K562 (cell line): Measurements from ENCODE around the gene LGI4. TPM values are rescaled to one million over a fixed set of nuclear protein-coding genes. Genes with fewer than 3 reads are reported as not detected.

ENCODE experiments used
- ATAC-seq: fragments of 200-7000 bp; cut with Tn5 transposase; 3 replicates; pipeline ENCODE4 v1.9.1; 2020; ENCODE audit warnings: moderate library complexity
- BruUV-seq: library from RNA; stranded (reverse); fragments of 400-500 nt; replicated peaks from 2 replicates; lab custom pipeline; 2021; lab: Mats Ljungman, UMichigan
- CTCF ChIA-PET: fragments of 300-600 bp; formaldehyde crosslinking; extraction: SDS; loops from one replicate; lab custom pipeline; 2021; ENCODE audit warnings: low intra/inter-chr PET ratio; lab: Yijun Ruan, JAX
- POLR2A ChIA-PET: fragments of 300-600, 350-650 bp; sonication (Branson Sonifier 250); formaldehyde crosslinking; extraction: SDS; loops from one replicate; lab custom pipeline; 2021; ENCODE audit warnings: antibody characterized with exemption, inconsistent platforms; lab: Yijun Ruan, JAX
- DNase-seq, 4 experiments: peaks; one replicate each; pipeline versions ENCODE4 v3.0.0 to v3.0.0-alpha.2; 2011 to 2018; ENCODE audit warnings: low spot score in 3 of 4, mixed read lengths in 3 of 4; ENCODE audit errors: extremely low read depth in 1 of 4
- FAIRE-seq: peaks from 2 replicates; lab custom pipeline; 2011; peaks lifted over from hg19 to GRCh38; lab: Jason Lieb, UNC
- H2AFZ ChIP-seq: 2 replicates; pipeline ENCODE4 v1.6.0; 2011; ENCODE audit warnings: low read depth, low read length, control low read depth, inconsistent platforms
- H3K27ac ChIP-seq: fragments of 200-600 bp; 3 replicates; pipeline ENCODE4 v1.8.0; 2011; ENCODE audit warnings: low read depth, mild to moderate bottlenecking, control low read depth, inconsistent platforms, low read length, moderate library complexity, mixed read lengths; ENCODE audit errors: extremely low read depth
- H3K27me3 ChIP-seq, 2 experiments: fragments of 300-600 bp in 1 of 2; 2 replicates in 1 of 2; 3 replicates in 1 of 2; pipeline versions ENCODE4 v1.6.0 to v1.8.0; 2011; ENCODE audit warnings: inconsistent platforms in 2 of 2, low read length in 2 of 2, mild to moderate bottlenecking in 1 of 2, mixed read lengths in 1 of 2, moderate library complexity in 1 of 2; ENCODE audit not compliant: control insufficient read depth in 2 of 2, insufficient read depth in 2 of 2
- H3K36me3 ChIP-seq: fragments of 300-600 bp; 3 replicates; pipeline ENCODE4 v1.8.0; 2011; ENCODE audit warnings: mild to moderate bottlenecking, low read length, inconsistent platforms; ENCODE audit not compliant: control insufficient read depth, insufficient read depth
- H3K4me1 ChIP-seq, 2 experiments: fragments of 200-600 bp in 1 of 2; replicated peaks in 1 of 2; 2 replicates in 1 of 2; 3 replicates in 1 of 2; pipeline versions ENCODE4 v1.5.1 to v1.8.0; 2011; ENCODE audit warnings: inconsistent platforms in 2 of 2, low read length in 2 of 2, mild to moderate bottlenecking in 1 of 2, mixed read lengths in 1 of 2, moderate library complexity in 1 of 2; ENCODE audit not compliant: control insufficient read depth in 2 of 2, insufficient read depth in 2 of 2
- H3K4me2 ChIP-seq: 2 replicates; pipeline ENCODE4 v1.6.1; 2011; ENCODE audit warnings: low read length, control low read depth, inconsistent platforms, mixed read lengths; ENCODE audit not compliant: insufficient read depth
- H3K4me3 ChIP-seq: fragments of 200-600 bp; sonication (generic), shearing (Covaris generic); 2 replicates; pipeline ENCODE4 v1.5.1; 2016; ENCODE audit warnings: control low read depth, inconsistent platforms
- H3K79me2 ChIP-seq: fragments of 200-600 bp; 3 replicates; pipeline ENCODE4 v1.8.0; 2011; ENCODE audit warnings: low read length, inconsistent platforms; ENCODE audit not compliant: control insufficient read depth, insufficient read depth
- H3K9ac ChIP-seq, 2 experiments: 2 replicates each; pipeline versions ENCODE4 v1.6.0 to v1.6.1; 2011; ENCODE audit warnings: low read depth in 2 of 2, low read length in 2 of 2, control low read depth in 1 of 2, inconsistent platforms in 1 of 2, mild to moderate bottlenecking in 1 of 2, mixed read lengths in 1 of 2; ENCODE audit not compliant: insufficient read depth in 1 of 2
- H3K9me1 ChIP-seq: one replicate; pipeline ENCODE4 v1.6.0; 2011; ENCODE audit warnings: inconsistent platforms, mild to moderate bottlenecking, low read length, moderate library complexity; ENCODE audit not compliant: control insufficient read depth, insufficient read depth
- H3K9me3 ChIP-seq: replicated peaks from 2 replicates; pipeline ENCODE4 v1.5.1; 2011; ENCODE audit warnings: low read depth, low read length, inconsistent platforms; ENCODE audit not compliant: control insufficient read depth, insufficient read depth
- H4K20me1 ChIP-seq: replicated peaks from 2 replicates; pipeline ENCODE4 v1.6.1; 2011; ENCODE audit warnings: low read length, inconsistent platforms, mixed read lengths; ENCODE audit not compliant: control insufficient read depth, insufficient read depth
- BCL6 ChIP-seq: fragments of 250-450 bp; sonication (Bioruptor Pico); IDR thresholded peaks from 2 replicates; pipeline ENCODE4 v1.4.0; 2020
- CBFA2T3 ChIP-seq: fragments of 450-650 bp; IDR thresholded peaks from 2 replicates; pipeline ENCODE4 v1.6.1; 2017
- CEBPB ChIP-seq: fragments of 450-650 bp; IDR thresholded peaks from 2 replicates; pipeline ENCODE4 v1.6.1; 2016; ENCODE audit warnings: missing genetic modification characterization, missing compliant biosample characterization
- FOXP1 ChIP-seq: sonication (generic); formaldehyde crosslinking; IDR thresholded peaks from 2 replicates; pipeline ENCODE4 v1.8.0; 2022; ENCODE audit warnings: mild to moderate bottlenecking, missing genetic modification reagents
- HNRNPH1 ChIP-seq: fragments of 200-400 bp; formaldehyde crosslinking; optimal IDR thresholded peaks from 2 replicates; pipeline ENCODE3; 2017; ENCODE audit warnings: low read depth, mild to moderate bottlenecking, low read length, moderate library complexity
- ILK ChIP-seq: fragments of 450-650 bp; IDR thresholded peaks from 2 replicates; pipeline ENCODE4 v1.6.1; 2016; ENCODE audit warnings: missing genetic modification characterization, low read depth, mild to moderate bottlenecking, missing compliant biosample characterization, moderate library complexity, borderline replicate concordance
- IRF9 ChIP-seq: fragments of 450-650 bp; IDR thresholded peaks from 2 replicates; pipeline ENCODE4 v1.6.1; 2016; ENCODE audit warnings: missing biosample characterization, missing genetic modification characterization
- MTA2 ChIP-seq: fragments of 450-650 bp; IDR thresholded peaks from 2 replicates; pipeline ENCODE4 v1.6.1; 2016; ENCODE audit warnings: low read depth
- OTX1 ChIP-seq: fragments of 450-650 bp; formaldehyde crosslinking; IDR thresholded peaks from 2 replicates; pipeline ENCODE4 v1.4.0; 2022; ENCODE audit warnings: mild to moderate bottlenecking
- POLR2G ChIP-seq: fragments of 200-400 bp; formaldehyde crosslinking; IDR thresholded peaks from 2 replicates; pipeline ENCODE4 v1.6.1; 2017; ENCODE audit warnings: low read depth, mild to moderate bottlenecking, antibody characterized with exemption, low read length, moderate library complexity
- ZKSCAN8 ChIP-seq: fragments of 200-800 bp; sonication (Bioruptor generic); IDR thresholded peaks from 2 replicates; pipeline ENCODE4 v1.6.1; 2016; ENCODE audit warnings: missing genetic modification characterization, missing compliant biosample characterization
- ZNF121 ChIP-seq: sonication (generic); formaldehyde crosslinking; conservative IDR thresholded peaks from 2 replicates; pipeline ENCODE4 v1.8.0; 2022; ENCODE audit warnings: missing genetic modification reagents
- ZNF174 ChIP-seq: fragments of 250-450 bp; sonication (Bioruptor Pico); IDR thresholded peaks from 2 replicates; pipeline ENCODE4 v1.4.0; 2020; ENCODE audit warnings: mild to moderate bottlenecking
- ZNF224 ChIP-seq: sonication (generic); formaldehyde crosslinking; IDR thresholded peaks from 2 replicates; pipeline ENCODE4 v1.8.0; 2022; ENCODE audit warnings: mild to moderate bottlenecking, missing genetic modification reagents
- ZNF766 ChIP-seq: fragments of 200-800 bp; sonication (Bioruptor generic); conservative IDR thresholded peaks from 2 replicates; pipeline ENCODE4 v1.6.1; 2016; ENCODE audit warnings: missing genetic modification characterization, missing compliant biosample characterization
- ZNF778 ChIP-seq: fragments of 450-650 bp; formaldehyde crosslinking; IDR thresholded peaks from 2 replicates; pipeline ENCODE4 v1.4.0; 2020; ENCODE audit warnings: mild to moderate bottlenecking, moderate library complexity
- WGBS: fragments of 100-300 bp; shearing (Covaris generic); methylation state at CpG from one replicate; pipeline ENCODE4 v1.1.6; 2016; ENCODE audit warnings: low coverage, mixed read lengths; ENCODE audit not compliant: insufficient coverage; ENCODE audit errors: missing lambda C conversion rate; 5-methylcytosine and 5-hydroxymethylcytosine counted together
- in situ Hi-C: fragments of 300-500 bp; cut with MboI; formaldehyde crosslinking; loops from 4 replicates; pipeline ENCODE4 v1.15.0; 2018; ENCODE audit warnings: inconsistent platforms, mixed read lengths
- intact Hi-C: fragments of 100-400 bp; cut with micrococcal nuclease; formaldehyde crosslinking; loops from 2 replicates; pipeline ENCODE4 v1.14.2; 2022
- polyA plus RNA-seq, 8 experiments: library from polyadenylated mRNA; depleted of rRNA in 4 of 8; stranded (reverse) in 5 of 8; unstranded in 3 of 8; fragments of >200 nt; fragmentation: Nextera tagmentation in 2 of 8; fragmentation: Illumina TruSeq in 1 of 8; extraction: Ambion mirVana in 2 of 8; extraction: Trizol in 1 of 8; gene quantifications; 2 replicates each; pipeline versions ENCODE4 v1.2.1 to v1.2.3, GENCODE V29; 2011 to 2014; ENCODE audit warnings: inconsistent platforms in 1 of 8, missing spikeins in 1 of 8
- total RNA-seq, 7 experiments: library from RNA; depleted of rRNA in 6 of 7; stranded (reverse); fragments of >200 nt in 6 of 7; fragmentation: Illumina TruSeq in 2 of 7; extraction: Trizol in 2 of 7; gene quantifications; 2 replicates each; pipeline versions ENCODE4 v1.2.1 to v1.2.3, GENCODE V29; 2011 to 2021; ENCODE audit warnings: low replicate concordance in 1 of 7

Gene LGI4
- total and polyA plus RNA-seq, 9 of the 15 experiments (the other 6 are each of a cell fraction or from before 2014, with no cell fraction given), result 0.14 to 0.30 (median 0.24) TPM; not detected in 4

GRCh38 chr19:35122687-35123551 lies 11.9 kb downstream of the LGI4 start:
- Histone ChIP-seq H4K20me1 (no peaks in the 10 kb centered on the region), H3K4me3 (no peak overlapping the region), H3K27ac (no peak overlapping the region)
- POLR2A ChIA-PET, result interaction anchor here (0.7 to 0.8 kb wide), 2 partner anchors 18 to 113 kb away, joined by 3 read pairs; no protein-coding TSS in a partner anchor
- FAIRE-seq, result peak; percentile 40
- TF ChIP-seq CEBPB (tag) (peak; percentile 59; the same call in 1 of the 2 replicates), OTX1 (CRISPR knock-in tag) (no peak)
- TF ChIP-seq, all 486 proteins: peak for 1
- Histone ChIP-seq H3K36me3 (no peaks in the 10 kb centered on the region), H3K79me2 (no peaks in the 10 kb centered on the region), H3K9me3 (no peaks in the 10 kb centered on the region), H3K4me2 (no peak overlapping the region), H3K27me3 (peaks cover 0 to 4% of the 10 kb centered on the region in 2 experiments; a peak in 1 of 5 replicates), H3K4me1 (peaks cover 8 to 46% of the 10 kb centered on the region in 2 experiments; a peak in 4 of 5 replicates), H3K9me1 (no peaks in the 10 kb centered on the region), H3K9ac (no peak overlapping the region; a peak in 1 of 4 replicates), H2AFZ (no peak overlapping the region)
- WGBS, result 54% methylated on average over 16 of the region's 19 CpGs
- BruUV-seq, result no TSS peak
- in situ Hi-C loops, result no loop called here
- CTCF ChIA-PET, result no interaction called here
- intact Hi-C loops, result no loop called here
- no peak for ATAC-seq
- no peak for DNase-seq

- ATAC-seq (no peak), FAIRE-seq (no peak), DNase-seq (no peak)
- TF ChIP-seq HNRNPH1 (no peak), ZNF174 (CRISPR knock-in tag) (no peak), BCL6 (CRISPR knock-in tag) (no peak), ZNF766 (no peak), ZNF224 (CRISPR knock-in tag) (no peak), ZKSCAN8 (CRISPR knock-in tag) (no peak), IRF9 (no peak), ILK (no peak), ZNF778 (CRISPR knock-in tag) (no peak), MTA2 (no peak), CBFA2T3 (no peak), POLR2G (no peak), FOXP1 (CRISPR knock-in tag) (no peak), ZNF121 (CRISPR knock-in tag) (no peak)
- no peaks in the 10 kb centered on the region for H4K20me1 ChIP-seq
- H3K27me3 ChIP-seq, result peaks cover 0 to 13% of the 10 kb centered on the region in 2 experiments; a peak in 3 of 5 replicates
- ChIA-PET CTCF (interaction anchor here (0.6 kb wide), 1 partner anchor 89 kb away, joined by 3 read pairs; no protein-coding TSS in a partner anchor), POLR2A (no interaction called here)
- intact Hi-C loops, result no loop called here
- no peak overlapping the region for H3K4me3 ChIP-seq
- H3K4me1 ChIP-seq, result peaks cover 13 to 49% of the 10 kb centered on the region in 2 experiments; a peak in 4 of 5 replicates
- in situ Hi-C loops, result no loop called here
- H2AFZ ChIP-seq, result no peak overlapping the region
- H3K9me1 ChIP-seq, result no peaks in the 10 kb centered on the region
- no peak overlapping the region for H3K4me2 ChIP-seq
- H3K9me3 ChIP-seq, result no peaks in the 10 kb centered on the region
- 45% methylated on average over 6 of the region's 7 CpGs for WGBS
- 0 out of 4 replicates have a peak overlapping the region, but pooled peaks of 1 of the 2 experiments have one; percentile 7 for H3K9ac ChIP-seq
- H3K36me3 ChIP-seq, result no peaks in the 10 kb centered on the region
- BruUV-seq, result no TSS peak
- H3K27ac ChIP-seq, result no peak overlapping the region
- no peaks in the 10 kb centered on the region for H3K79me2 ChIP-seq
Measured at GRCh38 chr19:35120898-35121297, 14.0 kb downstream of the LGI4 start.
